Duodenal mucosa (tissue), 2 donors: ENCODE measurements around the gene NLRC3.
A peak's percentile ranks its signal among the peaks of the same experiment; 100 is the strongest.

Source experiments
- H3K27ac ChIP-seq: one replicate; pipeline ENCODE4 v1.7.0; 2013; ENCODE audit warnings: low read depth, low read length
- H3K27me3 ChIP-seq, 2 donors: one replicate each; pipeline ENCODE4 v1.7.0; 2013; ENCODE audit warnings: low read length in 2 of 2, control low read depth in 1 of 2; ENCODE audit not compliant: insufficient read depth in 2 of 2, control insufficient read depth in 1 of 2
- H3K36me3 ChIP-seq, 2 donors: one replicate each; pipeline ENCODE4 v1.7.0; 2013; ENCODE audit warnings: low read length in 2 of 2, control low read depth in 1 of 2; ENCODE audit not compliant: insufficient read depth in 2 of 2, control insufficient read depth in 1 of 2
- H3K4me1 ChIP-seq, 2 donors: one replicate each; pipeline ENCODE4 v1.7.0; 2013; ENCODE audit warnings: low read length in 2 of 2, control low read depth in 1 of 2; ENCODE audit not compliant: insufficient read depth in 2 of 2, control insufficient read depth in 1 of 2
- H3K4me3 ChIP-seq, 2 donors: one replicate each; pipeline ENCODE4 v1.7.0; 2013; ENCODE audit warnings: low read length in 2 of 2, low read depth in 1 of 2
- H3K9ac ChIP-seq, 2 donors: one replicate each; pipeline ENCODE4 v1.7.0; 2013; ENCODE audit warnings: low read length in 2 of 2, low read depth in 1 of 2
- H3K9me3 ChIP-seq, 2 donors: one replicate each; pipeline ENCODE4 v1.7.0; 2013; ENCODE audit warnings: low read length in 2 of 2, control low read depth in 1 of 2; ENCODE audit not compliant: control insufficient read depth in 1 of 2

Gene NLRC3

DNA sequence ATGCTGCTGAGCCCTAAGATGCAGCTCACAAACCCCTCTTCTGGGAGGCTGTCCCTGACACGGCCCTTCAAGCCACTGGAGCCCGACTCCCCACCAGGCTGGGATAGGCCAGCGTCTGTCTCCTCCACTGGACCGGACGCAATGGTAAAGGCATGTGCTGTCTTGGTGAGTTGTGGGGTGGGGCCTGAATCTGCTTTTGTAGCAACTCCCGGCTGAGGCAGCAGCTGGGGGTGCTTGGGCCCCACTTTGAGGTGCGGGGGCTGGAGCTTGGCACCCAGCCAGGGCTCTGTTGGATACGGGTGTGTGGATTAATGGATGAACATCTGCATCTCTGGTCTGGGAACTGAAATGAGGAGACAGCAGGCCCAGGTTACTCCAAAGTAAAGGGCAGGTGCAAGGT, 3.5 kb upstream of the NLRC3 start:
- no peaks in the 10 kb centered on the region for H3K27me3 ChIP-seq
- no peak overlapping the region for H3K4me3 ChIP-seq
- no peaks in the 10 kb centered on the region for H3K9me3 ChIP-seq
- no peak overlapping the region for H3K9ac ChIP-seq
- H3K4me1 ChIP-seq, result peaks cover 3 to 10% of the 10 kb centered on the region in 2 donors
- H3K36me3 ChIP-seq, result peaks cover 0 to 4% of the 10 kb centered on the region in 2 donors
- no peak overlapping the region for H3K27ac ChIP-seq

- H3K9me3 ChIP-seq, result no peaks in the 10 kb centered on the region
- H3K9ac ChIP-seq, result no peak overlapping the region
- peaks cover 3 to 10% of the 10 kb centered on the region in 2 donors for H3K4me1 ChIP-seq
- H3K27me3 ChIP-seq, result no peaks in the 10 kb centered on the region
- H3K27ac ChIP-seq, result no peak overlapping the region
- peaks cover 0 to 4% of the 10 kb centered on the region in 2 donors for H3K36me3 ChIP-seq
- no peak overlapping the region for H3K4me3 ChIP-seq
Observed at GRCh38 chr16:3580251-3580651, 3.0 kb upstream of the NLRC3 start.

DNA sequence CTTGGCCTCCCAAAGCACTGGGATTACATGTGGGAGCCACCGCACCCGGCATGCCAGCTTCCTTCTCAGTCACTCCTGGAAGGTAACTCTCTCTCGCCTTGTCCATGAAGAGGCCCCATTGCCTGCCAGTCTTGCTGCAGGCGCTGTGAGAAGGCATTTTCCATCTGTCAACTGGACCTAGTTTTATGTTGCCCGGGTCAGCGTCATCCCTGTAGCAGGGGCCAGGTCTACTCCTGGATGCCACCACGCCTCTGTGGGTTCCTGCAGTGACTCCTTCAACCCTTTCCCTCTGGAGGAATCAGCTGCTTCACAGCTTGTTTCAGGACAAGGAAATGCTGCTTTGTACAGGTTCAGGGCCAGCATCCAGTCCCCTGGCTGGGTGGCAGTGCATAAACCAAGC, 2.6 kb upstream of the NLRC3 start:
- Histone ChIP-seq H3K27ac (no peak overlapping the region), H3K27me3 (no peaks in the 10 kb centered on the region), H3K4me3 (no peak overlapping the region), H3K9ac (no peak overlapping the region), H3K36me3 (peaks cover 0 to 4% of the 10 kb centered on the region in 2 donors), H3K4me1 (peaks cover 3 to 10% of the 10 kb centered on the region in 2 donors), H3K9me3 (no peaks in the 10 kb centered on the region)

- H3K9ac ChIP-seq, result no peak overlapping the region
- H3K9me3 ChIP-seq, result no peaks in the 10 kb centered on the region
- peak overlapping the region in 1 of 2 donors; percentile 32 for H3K4me3 ChIP-seq
- H3K36me3 ChIP-seq, result no peaks in the 10 kb centered on the region
- H3K4me1 ChIP-seq, result peaks cover 3 to 10% of the 10 kb centered on the region in 2 donors
- H3K27me3 ChIP-seq, result no peaks in the 10 kb centered on the region
- H3K27ac ChIP-seq, result no peak overlapping the region
Observed at GRCh38 chr16:3578610-3579551, 1.7 kb upstream of the NLRC3 start.

- H3K27me3 ChIP-seq, result no peaks in the 10 kb centered on the region
- H3K36me3 ChIP-seq, result no peaks in the 10 kb centered on the region
- no peaks in the 10 kb centered on the region for H3K9me3 ChIP-seq
- H3K4me1 ChIP-seq, result peaks cover 3 to 10% of the 10 kb centered on the region in 2 donors
- no peak overlapping the region for H3K27ac ChIP-seq
- H3K4me3 ChIP-seq, result peak overlapping the region in 1 of 2 donors; percentile 32
- H3K9ac ChIP-seq, result no peak overlapping the region
Observed at GRCh38 chr16:3578121-3578520, 918 bp upstream of the NLRC3 start.

DNA sequence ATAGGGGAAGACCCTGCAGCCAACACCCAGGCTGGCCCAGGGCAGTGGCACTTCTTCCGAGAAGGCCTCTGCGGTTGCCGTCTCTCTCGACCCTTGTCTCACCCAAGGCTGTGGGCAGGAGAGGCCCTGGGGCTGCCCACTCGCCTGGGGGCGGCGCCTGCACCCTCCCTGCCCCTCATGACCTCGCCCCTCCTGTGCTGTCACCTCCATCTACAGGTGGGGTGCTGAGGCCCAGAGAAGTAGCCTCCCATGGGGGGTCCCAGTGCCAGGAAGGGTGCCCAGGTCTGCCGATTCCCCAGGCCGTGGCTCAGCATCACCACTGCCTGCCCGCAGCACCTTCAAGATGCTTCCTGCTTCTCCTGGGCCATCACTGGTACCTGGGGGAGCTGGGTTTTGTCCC, 992 bp downstream of the NLRC3 start:
- Histone ChIP-seq H3K9ac (no peak overlapping the region), H3K27ac (no peak overlapping the region), H3K36me3 (no peaks in the 10 kb centered on the region), H3K27me3 (no peaks in the 10 kb centered on the region), H3K9me3 (no peaks in the 10 kb centered on the region), H3K4me3 (peak overlapping the region in 1 of 2 donors; percentile 48), H3K4me1 (peaks cover 3 to 10% of the 10 kb centered on the region in 2 donors)

- Histone ChIP-seq H3K27me3 (no peaks in the 10 kb centered on the region), H3K9ac (no peak overlapping the region), H3K36me3 (peaks cover 0 to 1% of the 10 kb centered on the region in 2 donors), H3K27ac (no peak overlapping the region), H3K4me1 (peaks cover 3 to 10% of the 10 kb centered on the region in 2 donors), H3K9me3 (peaks cover 3% of the 10 kb centered on the region in 2 donors), H3K4me3 (peak overlapping the region in 1 of 2 donors; percentile 48)
Observed at GRCh38 chr16:3575491-3575890, 1.7 kb downstream of the NLRC3 start.

DNA sequence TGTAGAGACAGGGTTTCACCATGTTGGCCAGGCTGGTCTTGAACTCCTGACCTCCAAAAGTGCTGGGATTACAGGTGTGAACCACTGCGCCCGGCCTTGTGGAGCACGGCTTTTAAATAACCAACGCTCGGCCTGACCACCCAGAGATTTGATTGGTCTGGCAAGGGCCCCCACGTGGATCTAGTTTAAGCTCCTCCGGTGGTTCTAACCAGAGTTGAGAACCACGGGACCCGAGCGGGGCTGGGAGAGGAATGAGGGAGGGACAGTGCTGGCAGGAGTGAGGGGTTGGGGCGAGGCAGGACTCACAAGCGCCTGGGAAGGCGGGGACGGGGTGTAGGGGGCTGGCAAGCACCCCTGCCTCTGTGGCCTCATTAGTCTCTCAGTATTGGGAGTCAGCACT, 3.0 kb downstream of the NLRC3 start:
- peaks cover 0 to 4% of the 10 kb centered on the region in 2 donors for H3K36me3 ChIP-seq
- peaks cover 3 to 10% of the 10 kb centered on the region in 2 donors for H3K4me1 ChIP-seq

DNA sequence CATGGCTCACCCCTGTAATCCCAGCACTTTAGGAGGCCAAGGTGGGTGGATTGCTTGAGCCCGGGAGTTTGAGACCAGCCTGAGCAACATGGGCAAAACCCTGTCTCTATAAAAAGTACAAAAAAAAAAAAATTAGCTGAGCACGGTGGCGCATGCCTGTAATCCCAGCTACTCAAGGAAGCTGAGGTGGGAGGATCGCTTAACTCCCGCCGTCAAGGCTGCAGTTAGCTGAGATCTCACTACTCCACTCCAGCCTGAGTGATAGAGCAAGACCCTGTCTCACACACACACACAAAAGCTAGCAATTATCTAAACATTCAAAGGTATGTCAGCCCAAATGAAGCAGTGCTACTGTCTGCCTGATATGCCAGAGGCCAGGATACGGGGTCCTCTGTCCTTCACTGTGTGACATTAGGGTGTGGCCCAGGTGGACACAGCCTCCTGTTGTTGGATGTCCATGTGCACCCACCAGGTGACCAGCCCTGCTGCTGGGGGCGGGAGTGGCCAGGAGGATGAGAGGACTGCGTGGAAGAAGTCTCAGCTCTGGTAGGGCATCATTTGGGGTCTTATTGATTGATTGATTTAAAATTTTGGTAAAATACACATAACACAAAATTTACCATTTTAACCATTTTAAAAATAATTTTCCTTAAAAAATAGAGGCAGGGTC, 3.9 kb downstream of the NLRC3 start:
- H3K36me3 ChIP-seq, result peaks cover 0 to 4% of the 10 kb centered on the region in 2 donors

More for the DNA sequence above, 3.0 kb downstream of the NLRC3 start:
- Histone ChIP-seq H3K4me3 (no peak overlapping the region), H3K27ac (no peak overlapping the region), H3K9ac (no peak overlapping the region), H3K9me3 (peaks cover 4 to 6% of the 10 kb centered on the region in 2 donors), H3K27me3 (no peaks in the 10 kb centered on the region)

More for the DNA sequence above, 3.9 kb downstream of the NLRC3 start:
- H3K4me1 ChIP-seq, result peaks cover 3 to 4% of the 10 kb centered on the region in 2 donors
- H3K4me3 ChIP-seq, result no peak overlapping the region
- peaks cover 4 to 6% of the 10 kb centered on the region in 2 donors for H3K9me3 ChIP-seq
- H3K27ac ChIP-seq, result no peak overlapping the region
- no peak overlapping the region for H3K9ac ChIP-seq
- no peaks in the 10 kb centered on the region for H3K27me3 ChIP-seq
